Neural cell (in vitro differentiated cells): ENCODE data around the gene PDLIM3. TPM values are rescaled to one million over a fixed set of nuclear protein-coding genes. Genes with fewer than 3 reads are reported as not detected.

Experiments
- H2AFZ ChIP-seq: fragments of 200-600, 300-800 bp; sonication (generic), shearing (Covaris generic); 2 replicates; pipeline ENCODE4 v1.6.0; 2014; ENCODE audit warnings: low read depth, mild to moderate bottlenecking, antibody characterized with exemption, low read length, moderate library complexity
- H3F3A ChIP-seq: fragments of 200-600 bp; shearing (Covaris generic); 2 replicates; pipeline ENCODE4 v1.6.1; 2016; ENCODE audit warnings: mild to moderate bottlenecking, moderate library complexity, mixed read lengths, antibody characterized with exemption, low read length; ENCODE audit not compliant: insufficient read depth, poor library complexity, severe bottlenecking
- H3K27ac ChIP-seq: fragments of 200-600, 300-800 bp; sonication (generic), shearing (Covaris generic); 2 replicates; pipeline ENCODE4 v1.5.1; 2014; ENCODE audit warnings: mild to moderate bottlenecking, low read length, moderate library complexity
- H3K27me3 ChIP-seq: fragments of 300-800, 200-600 bp; sonication (generic), shearing (Covaris generic); 2 replicates; pipeline ENCODE4 v1.6.0; 2014; ENCODE audit warnings: mild to moderate bottlenecking, low read depth, low read length, moderate library complexity; ENCODE audit not compliant: insufficient read depth
- H3K36me3 ChIP-seq: fragments of 300-800, 200-600 bp; sonication (generic), shearing (Covaris generic); 2 replicates; pipeline ENCODE4 v1.5.1; 2014; ENCODE audit warnings: mild to moderate bottlenecking, antibody characterized with exemption, low read length, moderate library complexity; ENCODE audit not compliant: insufficient read depth
- H3K4me2 ChIP-seq: fragments of 300-800, 200-600 bp; sonication (generic), shearing (Covaris generic); 2 replicates; pipeline ENCODE4 v1.6.0; 2014; ENCODE audit warnings: mild to moderate bottlenecking, low read length
- H3K4me3 ChIP-seq: fragments of 300-800, 200-600 bp; sonication (generic), shearing (Covaris generic); 2 replicates; pipeline ENCODE4 v1.5.1; 2014; ENCODE audit warnings: mild to moderate bottlenecking, low read length, moderate library complexity
- H3K79me2 ChIP-seq: fragments of 200-600 bp; shearing (Covaris generic); replicated peaks from 2 replicates; pipeline ENCODE4 v1.6.0; 2014; ENCODE audit warnings: mild to moderate bottlenecking, low read length, moderate library complexity; ENCODE audit not compliant: insufficient read depth
- H3K9ac ChIP-seq: fragments of 300-800, 200-600 bp; sonication (generic), shearing (Covaris generic); 2 replicates; pipeline ENCODE4 v1.6.1; 2016; ENCODE audit warnings: mild to moderate bottlenecking, low read length, mixed read lengths
- H3K9me2 ChIP-seq: fragments of 200-600 bp; shearing (Covaris generic); 2 replicates; pipeline ENCODE4 v1.6.1; 2016; ENCODE audit warnings: mild to moderate bottlenecking, low read length, mixed read lengths; ENCODE audit not compliant: insufficient read depth
- H3K9me3 ChIP-seq: fragments of 200-600, 300-800 bp; sonication (generic), shearing (Covaris generic); 2 replicates; pipeline ENCODE4 v1.6.1; 2016; ENCODE audit warnings: mild to moderate bottlenecking, mixed run types, low read length, moderate library complexity, mixed read lengths
- H4K20me1 ChIP-seq: fragments of 200-600 bp; shearing (Covaris generic); 2 replicates; pipeline ENCODE4 v1.6.1; 2016; ENCODE audit warnings: mild to moderate bottlenecking, mixed run types; ENCODE audit not compliant: insufficient read depth
- EP300 ChIP-seq: fragments of 450-650 bp; conservative IDR thresholded peaks from 2 replicates; pipeline ENCODE4 v1.6.1; 2014; ENCODE audit warnings: antibody characterized with exemption, mild to moderate bottlenecking, moderate library complexity; ENCODE audit not compliant: poor library complexity, severe bottlenecking
- EZH2 ChIP-seq: fragments of 200-600, 300-800 bp; shearing (Covaris generic), sonication (generic); IDR thresholded peaks from 2 replicates; pipeline ENCODE4 v1.6.1; 2014; ENCODE audit warnings: antibody characterized with exemption, low read length, borderline replicate concordance, mild to moderate bottlenecking; ENCODE audit not compliant: insufficient read depth, poor library complexity, severe bottlenecking
- MXI1 ChIP-seq: fragments of 450-650 bp; conservative IDR thresholded peaks from 2 replicates; pipeline ENCODE4 v1.6.1; 2014; ENCODE audit warnings: antibody characterized with exemption, mild to moderate bottlenecking; ENCODE audit not compliant: poor library complexity, severe bottlenecking
- POLR2AphosphoS5 ChIP-seq: IDR thresholded peaks from 2 replicates; pipeline ENCODE4 v1.6.1; 2012
- RAD21 ChIP-seq: fragments of 450-650 bp; conservative IDR thresholded peaks from 2 replicates; pipeline ENCODE4 v1.6.1; 2014; ENCODE audit warnings: antibody characterized with exemption, mild to moderate bottlenecking, moderate library complexity
- SMC3 ChIP-seq: fragments of 450-650 bp; conservative IDR thresholded peaks from 2 replicates; pipeline ENCODE4 v1.6.1; 2014; ENCODE audit warnings: antibody characterized with exemption, mild to moderate bottlenecking, moderate library complexity; ENCODE audit not compliant: poor library complexity
- TAF1 ChIP-seq: IDR thresholded peaks from 2 replicates; pipeline ENCODE4 v1.6.1; 2012; ENCODE audit warnings: low read depth
- polyA plus RNA-seq: library from polyadenylated mRNA; depleted of rRNA; stranded (reverse); fragments of >200 nt; gene quantifications from 2 replicates; pipeline ENCODE4 v1.2.3, GENCODE V29; 2014
- TF ChIP-seq, protein P1 (sequence below): IDR thresholded peaks from 2 replicates; pipeline ENCODE4 v1.6.1; 2012; ENCODE audit warnings: borderline replicate concordance
- TF ChIP-seq, protein P2 (sequence below): fragments of 450-650 bp; IDR thresholded peaks from 2 replicates; pipeline ENCODE4 v1.5.1; 2014; ENCODE audit warnings: antibody characterized with exemption, mild to moderate bottlenecking, moderate library complexity; ENCODE audit not compliant: poor library complexity, severe bottlenecking

The PDLIM3 gene
- polyA plus RNA-seq, 1 donor from 2014 or later: 1.8 TPM

DNA sequence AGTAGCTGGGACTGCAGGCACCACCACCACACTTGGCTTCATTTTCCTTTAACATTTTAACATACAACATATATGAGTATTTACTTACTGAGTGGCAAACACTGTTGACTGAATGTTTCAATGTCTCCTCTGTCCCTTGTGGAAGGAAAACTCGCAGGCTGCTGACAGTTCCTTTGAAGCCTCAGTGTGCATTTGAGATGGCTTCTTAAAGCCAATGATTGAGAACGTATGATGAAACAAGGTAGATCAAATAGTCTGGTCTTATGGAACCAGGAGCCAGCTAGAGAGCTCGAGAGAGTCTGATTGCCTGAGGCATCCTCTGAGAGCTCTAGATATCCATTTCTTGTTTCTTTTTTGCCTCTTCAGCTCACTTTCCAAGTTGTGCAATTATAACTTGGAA is 43.0 kb upstream of the PDLIM3 start:
- no peaks in the 10 kb centered on the region for H3K27me3 ChIP-seq
- H3K4me3 ChIP-seq: no peak overlapping the region
- TF ChIP-seq, protein P1, sequence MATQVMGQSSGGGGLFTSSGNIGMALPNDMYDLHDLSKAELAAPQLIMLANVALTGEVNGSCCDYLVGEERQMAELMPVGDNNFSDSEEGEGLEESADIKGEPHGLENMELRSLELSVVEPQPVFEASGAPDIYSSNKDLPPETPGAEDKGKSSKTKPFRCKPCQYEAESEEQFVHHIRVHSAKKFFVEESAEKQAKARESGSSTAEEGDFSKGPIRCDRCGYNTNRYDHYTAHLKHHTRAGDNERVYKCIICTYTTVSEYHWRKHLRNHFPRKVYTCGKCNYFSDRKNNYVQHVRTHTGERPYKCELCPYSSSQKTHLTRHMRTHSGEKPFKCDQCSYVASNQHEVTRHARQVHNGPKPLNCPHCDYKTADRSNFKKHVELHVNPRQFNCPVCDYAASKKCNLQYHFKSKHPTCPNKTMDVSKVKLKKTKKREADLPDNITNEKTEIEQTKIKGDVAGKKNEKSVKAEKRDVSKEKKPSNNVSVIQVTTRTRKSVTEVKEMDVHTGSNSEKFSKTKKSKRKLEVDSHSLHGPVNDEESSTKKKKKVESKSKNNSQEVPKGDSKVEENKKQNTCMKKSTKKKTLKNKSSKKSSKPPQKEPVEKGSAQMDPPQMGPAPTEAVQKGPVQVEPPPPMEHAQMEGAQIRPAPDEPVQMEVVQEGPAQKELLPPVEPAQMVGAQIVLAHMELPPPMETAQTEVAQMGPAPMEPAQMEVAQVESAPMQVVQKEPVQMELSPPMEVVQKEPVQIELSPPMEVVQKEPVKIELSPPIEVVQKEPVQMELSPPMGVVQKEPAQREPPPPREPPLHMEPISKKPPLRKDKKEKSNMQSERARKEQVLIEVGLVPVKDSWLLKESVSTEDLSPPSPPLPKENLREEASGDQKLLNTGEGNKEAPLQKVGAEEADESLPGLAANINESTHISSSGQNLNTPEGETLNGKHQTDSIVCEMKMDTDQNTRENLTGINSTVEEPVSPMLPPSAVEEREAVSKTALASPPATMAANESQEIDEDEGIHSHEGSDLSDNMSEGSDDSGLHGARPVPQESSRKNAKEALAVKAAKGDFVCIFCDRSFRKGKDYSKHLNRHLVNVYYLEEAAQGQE: no peak
- TF ChIP-seq EP300 (no peak), MXI1 (no peak), EZH2 (no peak), SMC3 (no peak), POLR2AphosphoS5 (no peak), TAF1 (no peak), RAD21 (no peak)
- TF ChIP-seq, protein P2, sequence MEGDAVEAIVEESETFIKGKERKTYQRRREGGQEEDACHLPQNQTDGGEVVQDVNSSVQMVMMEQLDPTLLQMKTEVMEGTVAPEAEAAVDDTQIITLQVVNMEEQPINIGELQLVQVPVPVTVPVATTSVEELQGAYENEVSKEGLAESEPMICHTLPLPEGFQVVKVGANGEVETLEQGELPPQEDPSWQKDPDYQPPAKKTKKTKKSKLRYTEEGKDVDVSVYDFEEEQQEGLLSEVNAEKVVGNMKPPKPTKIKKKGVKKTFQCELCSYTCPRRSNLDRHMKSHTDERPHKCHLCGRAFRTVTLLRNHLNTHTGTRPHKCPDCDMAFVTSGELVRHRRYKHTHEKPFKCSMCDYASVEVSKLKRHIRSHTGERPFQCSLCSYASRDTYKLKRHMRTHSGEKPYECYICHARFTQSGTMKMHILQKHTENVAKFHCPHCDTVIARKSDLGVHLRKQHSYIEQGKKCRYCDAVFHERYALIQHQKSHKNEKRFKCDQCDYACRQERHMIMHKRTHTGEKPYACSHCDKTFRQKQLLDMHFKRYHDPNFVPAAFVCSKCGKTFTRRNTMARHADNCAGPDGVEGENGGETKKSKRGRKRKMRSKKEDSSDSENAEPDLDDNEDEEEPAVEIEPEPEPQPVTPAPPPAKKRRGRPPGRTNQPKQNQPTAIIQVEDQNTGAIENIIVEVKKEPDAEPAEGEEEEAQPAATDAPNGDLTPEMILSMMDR: no peak
- H4K20me1 ChIP-seq: no peaks in the 10 kb centered on the region
- H3K9me3 ChIP-seq: no peaks in the 10 kb centered on the region
- H3K9ac ChIP-seq: no peak overlapping the region
- H3K4me2 ChIP-seq: no peak overlapping the region
- H2AFZ ChIP-seq: no peak overlapping the region
- no peaks in the 10 kb centered on the region for H3F3A ChIP-seq
- no peaks in the 10 kb centered on the region for H3K36me3 ChIP-seq
- H3K27ac ChIP-seq: no peak overlapping the region
- H3K79me2 ChIP-seq: no peaks in the 10 kb centered on the region
- no peaks in the 10 kb centered on the region for H3K9me2 ChIP-seq

DNA sequence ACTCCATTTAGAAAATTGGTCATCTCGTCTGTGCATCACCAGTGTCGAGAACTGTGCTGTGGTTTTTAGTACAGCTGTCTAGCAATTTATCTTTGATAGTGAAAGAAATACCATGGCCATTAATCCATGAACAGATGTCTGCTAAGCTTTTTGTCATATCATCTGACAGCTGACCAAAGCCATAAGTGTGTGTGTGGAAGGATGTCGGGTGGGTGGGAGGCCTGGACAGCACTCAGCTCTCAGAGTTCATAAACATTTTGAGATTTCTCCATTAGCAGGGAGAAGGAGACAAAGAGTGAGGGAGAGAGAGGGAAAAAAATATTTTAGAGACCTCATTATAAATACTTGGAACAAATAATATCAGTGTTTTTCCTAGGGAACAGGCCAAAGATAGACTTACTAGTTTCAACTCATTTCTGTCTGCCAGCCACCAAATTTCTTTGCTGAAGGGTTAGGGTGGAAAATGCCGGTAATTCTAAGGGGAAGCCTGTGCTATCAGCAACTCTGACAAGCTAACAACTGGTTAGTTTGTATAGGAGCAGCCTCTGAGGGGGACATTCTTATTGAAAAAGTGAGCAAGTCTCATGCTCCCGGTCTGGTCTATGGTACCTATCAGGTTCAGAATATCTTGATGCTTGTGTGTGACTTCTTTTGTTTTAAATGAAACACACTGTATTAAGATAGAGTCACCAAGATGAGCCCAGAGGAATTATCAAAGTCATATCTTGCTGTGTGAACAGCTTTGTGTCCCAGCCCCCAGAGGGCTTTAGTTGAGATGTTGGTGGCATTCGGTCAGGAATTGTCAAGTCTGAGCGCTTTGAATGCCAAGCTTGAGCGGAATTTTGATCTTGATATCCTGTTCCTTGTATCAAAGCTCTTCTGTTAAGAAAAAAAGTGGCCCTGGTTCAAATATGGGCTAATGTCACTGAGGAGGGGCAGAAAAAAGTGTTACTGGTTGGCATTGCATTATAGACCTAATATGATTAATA is 41.9 kb upstream of the PDLIM3 start:
- Histone ChIP-seq H3K79me2 (no peaks in the 10 kb centered on the region), H3K4me3 (no peak overlapping the region), H3K9me3 (no peaks in the 10 kb centered on the region), H3K9ac (no peak overlapping the region), H3K9me2 (no peaks in the 10 kb centered on the region), H3K4me2 (no peak overlapping the region), H3K27me3 (no peaks in the 10 kb centered on the region), H3F3A (no peaks in the 10 kb centered on the region), H4K20me1 (no peaks in the 10 kb centered on the region), H2AFZ (no peak overlapping the region), H3K36me3 (no peaks in the 10 kb centered on the region), H3K27ac (no peak overlapping the region)
- TF ChIP-seq RAD21 (no peak), SMC3 (no peak), EP300 (no peak), EZH2 (no peak), POLR2AphosphoS5 (no peak), MXI1 (no peak), TAF1 (no peak)
- TF ChIP-seq, protein P1: no peak
- TF ChIP-seq, protein P2: no peak
